Progenitor cell of endocrine pancreas (in vitro differentiated cells): ENCODE data around the gene FYN. TPM values are rescaled to one million over a fixed set of nuclear protein-coding genes. Genes with fewer than 3 reads are reported as not detected.

Experiments
- DNase-seq: peaks from one replicate; pipeline ENCODE4 v3.0.0; 2021; ENCODE audit warnings: low spot score; ENCODE audit not compliant: unreplicated experiment
- H3K27ac Mint-ChIP-seq: 2 replicates; pipeline ENCODE4 v1.8.0; 2021; ENCODE audit warnings: mild to moderate bottlenecking, moderate library complexity, mixed read lengths
- H3K27me3 Mint-ChIP-seq: 2 replicates; pipeline ENCODE4 v1.8.0; 2021; ENCODE audit warnings: mixed read lengths
- H3K36me3 Mint-ChIP-seq: 2 replicates; pipeline ENCODE4 v1.8.0; 2022; ENCODE audit warnings: mixed read lengths; ENCODE audit not compliant: insufficient read depth
- H3K4me1 Mint-ChIP-seq: 2 replicates; pipeline ENCODE4 v1.8.0; 2021; ENCODE audit warnings: low read depth, mixed read lengths
- H3K4me3 Mint-ChIP-seq: 2 replicates; pipeline ENCODE4 v1.8.0; 2021; ENCODE audit warnings: low read depth, mild to moderate bottlenecking, moderate library complexity, mixed read lengths
- H3K9me3 Mint-ChIP-seq: 2 replicates; pipeline ENCODE4 v1.8.0; 2021; ENCODE audit warnings: low read depth, mixed read lengths
- total RNA-seq: library from RNA; stranded (reverse); gene quantifications from 2 replicates; pipeline ENCODE4 v1.2.1, GENCODE V29; 2021
- TF ChIP-seq, protein P1 (sequence below): fragments of 200-600 bp; sonication (generic); IDR thresholded peaks from one replicate; pipeline ENCODE4 v1.5.0; 2021; ENCODE audit warnings: antibody characterized with exemption, mild to moderate bottlenecking; ENCODE audit not compliant: unreplicated experiment

The FYN gene
- total RNA-seq, 1 donor from 2014 or later = 169 TPM

DNA sequence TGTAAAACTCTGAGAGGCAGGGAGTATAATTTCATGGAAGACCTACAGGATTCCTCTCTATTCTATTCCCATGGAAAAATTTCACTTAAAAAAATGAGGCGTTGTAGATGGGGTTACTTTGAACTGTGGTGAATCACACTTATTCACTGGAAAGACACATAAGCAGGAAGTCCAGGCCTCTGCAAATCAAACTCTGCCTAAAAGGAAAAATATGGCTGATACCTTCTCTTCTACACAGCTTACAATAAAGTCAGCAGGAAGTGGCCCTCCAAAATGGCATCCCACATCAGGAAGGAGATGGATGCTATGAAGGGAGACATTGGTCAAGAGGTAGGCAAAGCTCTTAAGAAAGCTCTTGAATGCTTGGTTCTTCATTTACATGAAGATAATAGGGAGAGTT lies 115.9 kb downstream of the FYN start:
- Mint-ChIP-seq H3K9me3 (no peaks in the 10 kb centered on the region), H3K27me3 (no peaks in the 10 kb centered on the region), H3K36me3 (peaks cover 3% of the 10 kb centered on the region), H3K4me3 (no peak overlapping the region), H3K4me1 (no peaks in the 10 kb centered on the region), H3K27ac (no peak overlapping the region)
- TF ChIP-seq, protein P1, sequence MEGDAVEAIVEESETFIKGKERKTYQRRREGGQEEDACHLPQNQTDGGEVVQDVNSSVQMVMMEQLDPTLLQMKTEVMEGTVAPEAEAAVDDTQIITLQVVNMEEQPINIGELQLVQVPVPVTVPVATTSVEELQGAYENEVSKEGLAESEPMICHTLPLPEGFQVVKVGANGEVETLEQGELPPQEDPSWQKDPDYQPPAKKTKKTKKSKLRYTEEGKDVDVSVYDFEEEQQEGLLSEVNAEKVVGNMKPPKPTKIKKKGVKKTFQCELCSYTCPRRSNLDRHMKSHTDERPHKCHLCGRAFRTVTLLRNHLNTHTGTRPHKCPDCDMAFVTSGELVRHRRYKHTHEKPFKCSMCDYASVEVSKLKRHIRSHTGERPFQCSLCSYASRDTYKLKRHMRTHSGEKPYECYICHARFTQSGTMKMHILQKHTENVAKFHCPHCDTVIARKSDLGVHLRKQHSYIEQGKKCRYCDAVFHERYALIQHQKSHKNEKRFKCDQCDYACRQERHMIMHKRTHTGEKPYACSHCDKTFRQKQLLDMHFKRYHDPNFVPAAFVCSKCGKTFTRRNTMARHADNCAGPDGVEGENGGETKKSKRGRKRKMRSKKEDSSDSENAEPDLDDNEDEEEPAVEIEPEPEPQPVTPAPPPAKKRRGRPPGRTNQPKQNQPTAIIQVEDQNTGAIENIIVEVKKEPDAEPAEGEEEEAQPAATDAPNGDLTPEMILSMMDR = no peak
- DNase-seq = no peak

DNA sequence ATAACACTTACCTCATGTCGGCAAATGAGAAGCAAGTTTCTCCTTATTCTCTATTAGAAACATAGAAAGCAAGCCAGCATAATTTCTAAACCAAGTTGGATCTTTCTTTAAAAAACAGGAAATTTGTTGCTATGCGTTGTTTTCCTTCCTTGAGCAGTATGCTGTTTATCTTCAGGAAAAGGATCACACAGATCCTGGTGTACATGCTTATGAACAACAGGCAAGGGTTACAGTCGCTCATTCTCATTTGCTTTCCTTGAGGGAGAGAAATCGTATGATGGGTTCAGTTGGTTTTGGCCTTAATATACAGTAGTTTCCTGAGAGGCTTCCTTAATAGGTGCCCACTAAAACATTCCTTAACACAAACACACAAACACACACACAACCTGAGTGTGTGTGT lies 118.8 kb downstream of the FYN start:
- peaks cover 6% of the 10 kb centered on the region for H3K36me3 Mint-ChIP-seq
- no peaks in the 10 kb centered on the region for H3K27me3 Mint-ChIP-seq
- H3K4me1 Mint-ChIP-seq = no peaks in the 10 kb centered on the region
- H3K9me3 Mint-ChIP-seq = no peaks in the 10 kb centered on the region
- TF ChIP-seq, protein P1 = no peak
- DNase-seq = no peak
- no peak overlapping the region for H3K4me3 Mint-ChIP-seq
- H3K27ac Mint-ChIP-seq = no peak overlapping the region

DNA sequence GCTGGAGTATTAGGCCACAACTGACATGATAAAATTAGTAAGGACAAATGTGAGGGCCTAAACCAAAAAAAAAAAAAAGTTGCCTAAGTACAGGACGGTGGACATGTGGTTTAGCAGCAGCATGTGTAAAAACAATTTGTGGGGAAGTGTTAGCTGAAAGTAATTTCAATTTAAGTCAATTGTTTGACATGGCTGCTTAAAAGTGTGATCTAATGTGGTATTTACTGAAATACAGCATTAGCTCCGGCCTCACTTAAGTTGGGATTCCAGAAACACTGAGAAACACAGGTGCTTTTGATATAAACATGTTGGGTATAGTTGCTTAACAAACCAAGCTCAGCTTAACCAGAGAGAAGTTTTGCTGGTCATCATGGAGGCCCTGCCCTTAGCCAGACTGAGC lies 119.7 kb downstream of the FYN start:
- no peaks in the 10 kb centered on the region for H3K27me3 Mint-ChIP-seq
- no peak for DNase-seq
- TF ChIP-seq, protein P1 = no peak
- no peaks in the 10 kb centered on the region for H3K4me1 Mint-ChIP-seq
- H3K9me3 Mint-ChIP-seq = no peaks in the 10 kb centered on the region
- no peak overlapping the region for H3K27ac Mint-ChIP-seq
- peaks cover 6% of the 10 kb centered on the region for H3K36me3 Mint-ChIP-seq
- no peak overlapping the region for H3K4me3 Mint-ChIP-seq

DNA sequence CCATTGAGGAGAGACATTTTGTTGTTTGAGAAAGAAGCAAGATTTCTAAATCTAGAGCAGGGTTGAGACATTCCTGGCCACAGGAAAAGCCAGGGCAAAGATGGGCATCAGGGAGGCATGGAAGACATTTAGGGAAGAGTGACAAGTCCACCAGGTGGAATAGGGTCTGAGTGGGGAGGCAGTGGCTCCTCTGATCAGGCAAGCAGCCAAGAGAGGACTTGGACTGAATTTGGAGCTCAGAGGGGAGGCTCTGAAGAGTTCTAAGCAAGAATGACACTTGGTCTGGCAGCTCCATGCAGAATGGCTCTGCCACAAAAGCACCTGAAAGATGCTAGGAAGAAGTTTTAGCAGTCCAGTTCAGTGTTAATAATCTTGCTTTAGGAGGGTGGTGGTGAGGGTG lies 120.8 kb downstream of the FYN start:
- H3K4me3 Mint-ChIP-seq = no peak overlapping the region
- H3K27ac Mint-ChIP-seq = no peak overlapping the region
- H3K27me3 Mint-ChIP-seq = no peaks in the 10 kb centered on the region
- DNase-seq = no peak
- H3K9me3 Mint-ChIP-seq = no peaks in the 10 kb centered on the region
- H3K36me3 Mint-ChIP-seq = peaks cover 6% of the 10 kb centered on the region
- TF ChIP-seq, protein P1 = no peak
- H3K4me1 Mint-ChIP-seq = no peaks in the 10 kb centered on the region

DNA sequence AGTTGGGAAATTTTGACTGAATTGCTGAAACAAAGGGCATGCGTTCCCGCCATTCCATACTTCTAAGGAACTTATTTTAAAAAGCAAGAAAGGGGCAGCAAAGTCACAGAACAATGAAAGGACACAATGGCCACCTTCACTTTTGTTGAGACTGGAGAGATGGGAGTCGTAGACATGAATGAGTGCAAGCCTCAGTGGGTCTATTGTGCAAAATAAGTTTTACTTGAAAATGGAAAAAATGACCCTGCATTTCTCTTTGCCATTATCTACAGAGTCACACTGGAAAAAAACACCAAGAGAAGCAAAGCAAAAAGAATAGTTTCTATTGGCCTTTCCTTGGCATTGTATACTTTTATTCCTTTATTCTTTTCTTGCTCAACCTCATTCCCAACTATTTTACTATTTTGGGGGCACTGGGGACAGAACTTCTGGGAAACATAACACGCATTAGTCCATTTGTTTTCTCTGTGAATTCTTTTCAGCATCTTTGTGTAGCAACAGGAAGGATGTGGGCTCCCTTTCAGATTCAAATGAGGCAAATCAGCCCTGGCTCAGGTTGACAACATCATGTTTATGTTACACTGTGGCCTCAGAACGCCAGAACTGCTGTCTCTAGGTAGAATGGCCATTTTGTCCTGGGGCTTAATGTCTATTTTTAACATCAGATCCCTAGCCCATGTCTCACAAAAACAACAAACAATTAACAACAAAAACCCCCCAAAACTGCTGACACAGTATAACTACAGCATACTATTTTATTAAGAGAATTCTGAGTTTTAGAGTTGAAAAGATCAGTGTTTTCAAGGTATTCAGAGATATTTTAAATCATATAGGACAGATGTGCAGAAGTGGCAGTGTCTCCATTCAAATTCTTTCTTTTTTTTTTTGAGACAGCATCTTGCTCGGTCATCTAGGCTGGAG lies 122.2 kb downstream of the FYN start:
- Mint-ChIP-seq H3K4me1 (no peaks in the 10 kb centered on the region), H3K27me3 (no peaks in the 10 kb centered on the region), H3K36me3 (peaks cover 6% of the 10 kb centered on the region), H3K9me3 (no peaks in the 10 kb centered on the region), H3K27ac (no peak overlapping the region), H3K4me3 (no peak overlapping the region)
- DNase-seq = no peak
- TF ChIP-seq, protein P1 = no peak
